Measurements from ENCODE around the gene EPHB3.

EPHB3 gene

GRCh38 chr3:184629555-184630160, 68.1 kb downstream of the EPHB3 start:
- DNase-seq, result no peak

- no peak for DNase-seq
Measured at GRCh38 chr3:184630861-184631471, 69.4 kb downstream of the EPHB3 start.

GRCh38 chr3:184631472-184631861, 69.9 kb downstream of the EPHB3 start:
- peak; percentile 31 for DNase-seq

Measured in fibroblast of skin of abdomen (primary cell).